Brain microvascular endothelial cell (primary cell): Measurements from ENCODE around the gene CCDC87.

Experiments used
- DNase-seq: peaks from one replicate; pipeline ENCODE4 v3.0.0-alpha.2; 2020
- H3K27ac ChIP-seq: fragments of 250-450 bp; sonication (Bioruptor Pico); 2 replicates; pipeline ENCODE4 v1.5.1; 2020; ENCODE audit warnings: mild to moderate bottlenecking, moderate library complexity
- H3K27me3 ChIP-seq: fragments of 250-450 bp; sonication (Bioruptor Pico); replicated peaks from 2 replicates; pipeline ENCODE4 v1.5.1; 2020; ENCODE audit warnings: mild to moderate bottlenecking
- H3K36me3 ChIP-seq: fragments of 250-450 bp; sonication (Bioruptor Pico); replicated peaks from 2 replicates; pipeline ENCODE4 v1.5.1; 2020; ENCODE audit warnings: mild to moderate bottlenecking
- H3K4me3 ChIP-seq: 2 replicates; pipeline ENCODE4 v1.5.1; 2011; ENCODE audit warnings: low read depth, mild to moderate bottlenecking, control low read depth, low read length, moderate library complexity
- in situ Hi-C: cut with HindIII; loops from 2 replicates; pipeline ENCODE4 v1.10.0; 2017; ENCODE audit warnings: low sequenced_read_pairs, low pct_ligation_motif_present
- TF ChIP-seq, protein P1 (sequence below): IDR thresholded peaks from 2 replicates; pipeline ENCODE4 v1.5.1; 2011; ENCODE audit warnings: low read depth, mild to moderate bottlenecking, moderate library complexity, low read length, control low read depth, inconsistent platforms; ENCODE audit errors: missing control alignments

Gene CCDC87

DNA sequence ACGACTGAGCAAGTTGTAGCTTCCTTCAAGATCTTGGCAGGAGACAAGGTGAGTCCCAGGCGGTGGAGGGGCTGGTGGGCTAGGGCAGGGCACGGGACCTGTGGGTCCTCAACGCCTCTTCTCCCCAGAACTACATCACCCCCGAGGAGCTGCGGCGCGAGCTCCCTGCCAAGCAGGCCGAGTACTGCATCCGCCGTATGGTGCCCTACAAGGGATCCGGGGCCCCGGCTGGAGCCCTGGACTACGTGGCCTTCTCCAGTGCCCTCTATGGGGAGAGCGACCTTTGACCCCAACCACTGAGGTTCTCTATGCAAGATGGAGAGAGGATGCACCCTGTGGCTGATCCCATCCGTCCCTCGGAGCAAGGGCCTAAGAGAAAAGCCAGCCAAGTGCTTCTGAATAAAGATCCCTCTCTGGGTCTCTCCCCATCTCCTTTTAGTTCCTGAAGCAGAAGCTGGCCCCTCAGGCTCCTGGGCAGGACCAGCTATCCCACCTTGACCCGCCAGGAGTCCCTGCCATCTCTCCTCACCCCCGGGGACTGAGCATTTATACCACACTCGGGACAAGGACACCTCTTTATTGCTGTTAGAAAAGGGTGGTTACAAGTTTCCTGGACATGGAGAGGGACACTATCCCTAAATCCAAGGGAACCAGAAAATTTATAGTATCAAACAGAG is 29.8 kb downstream of the CCDC87 start:
- Histone ChIP-seq H3K36me3 (no peaks in the 10 kb centered on the region), H3K4me3 (no peak overlapping the region), H3K27ac (no peak overlapping the region), H3K27me3 (no peaks in the 10 kb centered on the region)
- TF ChIP-seq, protein P1, sequence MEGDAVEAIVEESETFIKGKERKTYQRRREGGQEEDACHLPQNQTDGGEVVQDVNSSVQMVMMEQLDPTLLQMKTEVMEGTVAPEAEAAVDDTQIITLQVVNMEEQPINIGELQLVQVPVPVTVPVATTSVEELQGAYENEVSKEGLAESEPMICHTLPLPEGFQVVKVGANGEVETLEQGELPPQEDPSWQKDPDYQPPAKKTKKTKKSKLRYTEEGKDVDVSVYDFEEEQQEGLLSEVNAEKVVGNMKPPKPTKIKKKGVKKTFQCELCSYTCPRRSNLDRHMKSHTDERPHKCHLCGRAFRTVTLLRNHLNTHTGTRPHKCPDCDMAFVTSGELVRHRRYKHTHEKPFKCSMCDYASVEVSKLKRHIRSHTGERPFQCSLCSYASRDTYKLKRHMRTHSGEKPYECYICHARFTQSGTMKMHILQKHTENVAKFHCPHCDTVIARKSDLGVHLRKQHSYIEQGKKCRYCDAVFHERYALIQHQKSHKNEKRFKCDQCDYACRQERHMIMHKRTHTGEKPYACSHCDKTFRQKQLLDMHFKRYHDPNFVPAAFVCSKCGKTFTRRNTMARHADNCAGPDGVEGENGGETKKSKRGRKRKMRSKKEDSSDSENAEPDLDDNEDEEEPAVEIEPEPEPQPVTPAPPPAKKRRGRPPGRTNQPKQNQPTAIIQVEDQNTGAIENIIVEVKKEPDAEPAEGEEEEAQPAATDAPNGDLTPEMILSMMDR: no peak
- DNase-seq: no peak
- in situ Hi-C loops: no loop called here

DNA sequence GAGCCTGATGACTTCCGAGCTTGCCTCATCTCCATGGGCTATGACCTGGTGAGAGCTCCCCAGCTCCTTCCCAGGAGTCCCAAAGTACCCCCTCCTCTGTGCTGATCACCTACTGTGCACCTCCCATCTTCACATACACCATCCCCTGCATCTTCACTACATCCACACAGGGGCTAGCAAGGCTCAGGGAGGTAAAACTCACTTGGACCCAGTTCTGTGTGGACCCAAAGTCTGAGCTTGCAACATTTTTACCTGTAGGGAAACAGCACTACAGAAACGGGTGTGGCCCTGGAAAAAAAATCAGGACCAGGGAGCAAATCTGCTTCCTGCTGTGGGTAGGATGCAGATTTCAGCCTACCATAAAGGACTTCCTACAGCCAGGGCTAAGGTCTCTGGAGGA is 30.6 kb downstream of the CCDC87 start:
- in situ Hi-C loops: no loop called here
- no peak for DNase-seq
- H3K4me3 ChIP-seq: no peak overlapping the region
- TF ChIP-seq, protein P1: no peak
- H3K27ac ChIP-seq: no peak overlapping the region
- no peaks in the 10 kb centered on the region for H3K36me3 ChIP-seq
- H3K27me3 ChIP-seq: no peaks in the 10 kb centered on the region

DNA sequence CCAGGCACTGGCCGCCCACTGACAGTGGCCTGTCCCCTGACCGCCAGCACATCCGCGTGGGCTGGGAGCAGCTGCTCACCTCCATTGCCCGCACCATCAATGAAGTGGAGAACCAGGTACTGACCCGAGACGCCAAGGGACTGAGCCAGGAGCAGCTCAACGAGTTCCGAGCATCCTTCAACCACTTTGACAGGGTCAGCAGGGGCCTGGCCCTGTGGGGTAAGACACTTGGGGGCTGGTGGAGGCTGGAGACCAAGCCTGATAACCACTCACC is 31.0 kb downstream of the CCDC87 start:
- TF ChIP-seq, protein P1: no peak
- DNase-seq: no peak
- H3K27ac ChIP-seq: no peak overlapping the region
- H3K36me3 ChIP-seq: no peaks in the 10 kb centered on the region
- in situ Hi-C loops: no loop called here
- no peak overlapping the region for H3K4me3 ChIP-seq
- no peaks in the 10 kb centered on the region for H3K27me3 ChIP-seq

DNA sequence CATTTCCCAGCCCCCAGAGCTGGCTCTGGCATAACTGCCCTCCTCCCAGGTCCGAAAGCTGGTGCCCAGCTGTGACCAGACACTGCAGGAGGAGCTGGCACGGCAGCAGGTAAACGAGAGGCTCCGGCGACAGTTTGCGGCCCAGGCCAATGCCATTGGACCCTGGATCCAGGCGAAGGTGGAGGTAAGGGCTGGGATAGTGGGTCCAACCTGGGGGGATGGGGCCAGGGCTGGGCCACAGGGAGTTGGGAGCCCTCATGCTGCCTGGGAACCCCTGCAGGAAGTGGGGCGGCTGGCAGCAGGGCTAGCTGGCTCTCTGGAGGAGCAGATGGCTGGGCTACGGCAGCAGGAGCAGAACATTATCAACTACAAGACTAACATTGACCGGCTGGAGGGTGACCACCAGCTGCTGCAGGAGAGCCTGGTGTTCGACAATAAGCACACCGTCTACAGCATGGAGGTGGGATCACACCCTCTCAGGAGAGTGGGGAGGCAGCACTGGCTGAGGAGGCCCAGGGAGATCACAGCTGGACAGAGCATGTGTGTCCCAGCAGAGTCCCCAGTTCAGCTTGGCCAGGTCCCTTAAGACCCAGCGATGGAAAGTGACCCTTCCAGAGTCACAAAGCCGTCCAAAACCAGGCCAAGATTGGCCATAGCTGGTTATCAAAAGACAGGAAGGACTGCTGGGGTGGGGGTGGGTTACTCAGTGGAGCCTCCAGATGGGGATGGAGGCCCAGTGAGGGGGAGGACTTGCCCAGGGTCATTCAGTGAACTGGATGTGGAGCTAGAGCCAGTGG is 31.5 kb downstream of the CCDC87 start:
- TF ChIP-seq, protein P1: no peak
- DNase-seq: no peak
- Histone ChIP-seq H3K27ac (no peak overlapping the region), H3K27me3 (no peaks in the 10 kb centered on the region), H3K36me3 (no peaks in the 10 kb centered on the region), H3K4me3 (no peak overlapping the region)
- in situ Hi-C loops: no loop called here

DNA sequence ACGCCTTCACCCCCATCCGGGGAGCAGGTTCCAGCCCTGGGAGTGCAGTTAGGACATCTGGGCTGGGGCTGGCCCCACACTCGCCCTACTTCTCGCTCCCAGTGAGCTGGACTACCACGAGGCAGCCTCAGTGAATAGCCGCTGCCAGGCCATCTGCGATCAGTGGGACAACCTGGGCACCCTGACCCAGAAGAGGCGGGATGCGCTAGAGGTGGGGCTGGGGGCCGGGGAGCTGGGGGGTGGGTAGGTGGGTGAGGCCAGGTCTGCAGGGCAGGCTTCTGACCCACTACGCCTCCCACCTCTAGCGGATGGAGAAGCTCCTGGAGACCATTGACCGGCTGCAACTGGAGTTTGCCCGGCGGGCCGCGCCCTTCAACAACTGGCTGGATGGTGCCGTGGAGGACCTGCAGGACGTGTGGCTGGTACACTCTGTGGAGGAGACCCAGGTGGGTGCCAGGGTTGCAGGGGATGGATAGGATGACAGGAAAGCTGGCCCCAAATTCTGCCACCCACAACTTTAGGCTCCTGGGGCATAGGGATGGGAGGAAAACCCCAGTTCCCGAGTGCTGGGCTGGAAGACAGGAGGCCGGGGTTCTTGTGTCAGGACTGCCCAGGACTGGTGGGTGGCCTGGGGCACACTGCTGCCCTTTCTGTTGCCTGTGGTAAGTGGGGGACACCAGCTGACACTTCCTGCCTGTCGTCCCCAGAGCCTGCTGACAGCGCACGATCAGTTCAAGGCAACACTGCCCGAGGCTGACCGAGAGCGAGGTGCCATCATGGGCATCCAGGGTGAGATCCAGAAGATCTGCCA is 32.8 kb downstream of the CCDC87 start:
- H3K27me3 ChIP-seq: no peaks in the 10 kb centered on the region
- in situ Hi-C loops: no loop called here

More for the DNA sequence above, 32.8 kb downstream of the CCDC87 start:
- Histone ChIP-seq H3K4me3 (no peak overlapping the region), H3K36me3 (no peaks in the 10 kb centered on the region), H3K27ac (no peak overlapping the region)
- TF ChIP-seq, protein P1: no peak
- DNase-seq: no peak
